ENCODE data around the gene HRAS.

DNA sequence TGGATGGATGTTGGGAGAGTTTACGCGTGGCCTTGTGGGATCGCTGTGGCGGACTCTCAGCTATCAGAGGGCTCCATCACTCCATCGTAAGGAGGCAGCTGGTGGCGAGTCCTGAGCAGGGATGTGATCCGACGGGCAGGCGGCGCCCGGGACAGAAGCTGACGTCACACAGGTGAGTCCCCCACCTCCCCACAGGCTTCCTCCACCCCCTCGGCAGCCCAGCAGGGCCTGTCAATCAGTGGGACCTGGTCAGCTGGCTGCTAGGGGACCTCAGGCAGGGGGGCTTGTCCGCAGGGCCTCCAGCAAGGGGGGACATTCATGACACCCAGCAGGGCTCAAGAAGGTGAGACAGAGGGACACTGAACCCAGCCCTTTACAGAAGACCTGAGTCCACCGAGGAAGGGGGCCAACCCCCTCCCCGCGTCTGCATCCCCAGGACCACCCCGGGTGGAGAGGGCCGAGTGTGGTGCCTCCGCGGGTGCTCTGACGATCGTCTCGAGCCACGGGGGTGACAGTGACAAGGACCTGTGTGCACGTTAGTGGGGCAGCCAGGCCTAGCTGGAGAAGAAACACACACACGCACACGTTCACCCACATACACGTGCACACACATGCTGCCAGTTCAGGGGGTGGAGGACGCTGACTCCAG is 7.1 kb downstream of the HRAS start:
- TF ChIP-seq POLR2A (IDR thresholded peaks at IDR 0.05; ENCODE audit: low read depth, low read length) = no peak
- no peak for TF ChIP-seq SP1 (IDR thresholded peaks at IDR 0.05; ENCODE audit: low read depth, low read length)
- TF ChIP-seq NR2C2 (IDR thresholded peaks at IDR 0.05; ENCODE audit: borderline replicate concordance, control insufficient read depth, insufficient read length, low read depth) = no peak
- no peak for TF ChIP-seq RFX5 (IDR thresholded peaks at IDR 0.05; ENCODE audit: low read depth, low read length)
- no peak for TF ChIP-seq RAD21 (IDR thresholded peaks at IDR 0.05; ENCODE audit: insufficient read depth, low read depth, low read length)
- no peak for TF ChIP-seq POLR2AphosphoS5 (IDR thresholded peaks at IDR 0.05; ENCODE audit: low read length)
- no peak for TF ChIP-seq SRF (IDR thresholded peaks at IDR 0.05; ENCODE audit: low read depth in 2 of 2, low read length in 2 of 2)
- no peak for TF ChIP-seq ZNF274 (IDR thresholded peaks at IDR 0.05; ENCODE audit: insufficient read depth, insufficient read length)
- TF ChIP-seq, protein P1, sequence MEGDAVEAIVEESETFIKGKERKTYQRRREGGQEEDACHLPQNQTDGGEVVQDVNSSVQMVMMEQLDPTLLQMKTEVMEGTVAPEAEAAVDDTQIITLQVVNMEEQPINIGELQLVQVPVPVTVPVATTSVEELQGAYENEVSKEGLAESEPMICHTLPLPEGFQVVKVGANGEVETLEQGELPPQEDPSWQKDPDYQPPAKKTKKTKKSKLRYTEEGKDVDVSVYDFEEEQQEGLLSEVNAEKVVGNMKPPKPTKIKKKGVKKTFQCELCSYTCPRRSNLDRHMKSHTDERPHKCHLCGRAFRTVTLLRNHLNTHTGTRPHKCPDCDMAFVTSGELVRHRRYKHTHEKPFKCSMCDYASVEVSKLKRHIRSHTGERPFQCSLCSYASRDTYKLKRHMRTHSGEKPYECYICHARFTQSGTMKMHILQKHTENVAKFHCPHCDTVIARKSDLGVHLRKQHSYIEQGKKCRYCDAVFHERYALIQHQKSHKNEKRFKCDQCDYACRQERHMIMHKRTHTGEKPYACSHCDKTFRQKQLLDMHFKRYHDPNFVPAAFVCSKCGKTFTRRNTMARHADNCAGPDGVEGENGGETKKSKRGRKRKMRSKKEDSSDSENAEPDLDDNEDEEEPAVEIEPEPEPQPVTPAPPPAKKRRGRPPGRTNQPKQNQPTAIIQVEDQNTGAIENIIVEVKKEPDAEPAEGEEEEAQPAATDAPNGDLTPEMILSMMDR (IDR thresholded peaks at IDR 0.05 in 2 of 3, conservative IDR thresholded peaks at IDR 0.05 in 1 of 3; ENCODE audit: control insufficient read depth in 2 of 3, extremely low read depth in 1 of 3, insufficient read depth in 1 of 3, low read depth in 3 of 3, low read length in 3 of 3) = no peak
- TF ChIP-seq FOXM1 (IDR thresholded peaks at IDR 0.05; ENCODE audit: low read depth, low read length) = no peak
